Left lung (tissue), 10 donors: ENCODE measurements around the gene HECTD2. TPM values are rescaled to one million over a fixed set of nuclear protein-coding genes. Genes with fewer than 3 reads are reported as not detected.
A peak's percentile ranks its signal among the peaks of the same experiment; 100 is the strongest.

Experiments used
- ATAC-seq: fragments of 200-7000 bp; cut with Tn5 transposase; one replicate; pipeline ENCODE4 v1.9.1; 2020; ENCODE audit warnings: moderate library complexity
- DNase-seq, 4 donors: peaks; one replicate each; pipeline ENCODE4 v3.0.0-alpha.2; 2013 to 2020
- H3K27ac ChIP-seq, 2 donors: fragments of 200-600 bp; sonication (generic) in 1 of 2; one replicate each; pipeline versions ENCODE4 v1.5.0 to v1.8.0; 2020 to 2021
- H3K27me3 ChIP-seq, 2 donors: fragments of 200-600 bp; sonication (generic) in 1 of 2; one replicate each; pipeline versions ENCODE4 v1.5.0 to v1.8.0; 2020 to 2021
- H3K36me3 ChIP-seq, 2 donors: fragments of 200-600 bp; sonication (generic) in 1 of 2; one replicate each; pipeline versions ENCODE4 v1.5.0 to v1.8.0; 2020 to 2021
- H3K4me1 ChIP-seq, 2 donors: fragments of 200-600 bp; one replicate each; pipeline ENCODE4 v1.8.0; 2021
- H3K4me3 ChIP-seq, 2 donors: fragments of 200-600 bp; sonication (generic) in 1 of 2; one replicate each; pipeline versions ENCODE4 v1.5.0 to v1.8.0; 2020 to 2021; ENCODE audit warnings: mild to moderate bottlenecking in 1 of 2
- H3K9me3 ChIP-seq, 2 donors: fragments of 200-600 bp; sonication (generic) in 1 of 2; one replicate each; pipeline versions ENCODE4 v1.5.0 to v1.8.0; 2020 to 2021
- CTCF ChIP-seq, 2 donors: fragments of 200-600 bp; sonication (generic) in 1 of 2; IDR thresholded peaks; one replicate each; pipeline versions ENCODE4 v1.5.0 to v1.8.0; 2021; ENCODE audit warnings: antibody characterized with exemption in 2 of 2
- intact Hi-C, 2 donors: fragments of 100-400 bp; cut with DNase I; formaldehyde crosslinking; loops; one replicate each; pipeline versions ENCODE4 v1.11.2 to v1.14.2; 2022
- polyA plus RNA-seq, 6 donors: library from polyadenylated mRNA; unstranded; fragments of 120-200 nt; gene quantifications; one replicate each; pipeline ENCODE4 v1.2.1, GENCODE V29; 2013; ENCODE audit not compliant: insufficient read length in 6 of 6
- total RNA-seq, 2 donors: library from RNA; stranded (reverse); fragmentation: NEBNext Ultra II Directional; extraction: Animal tissue kit (Norgen Biotek cat#: 25700); gene quantifications; one replicate each; pipeline ENCODE4 v1.2.1, GENCODE V29; 2021
- donor health status: DM: no; HTN: yes; CAD: no.
- donor health status: DM: no; HTN: no; CAD: no.

The HECTD2 gene
- total and polyA plus RNA-seq, 8 donors = 9.9 to 89.1 (median 74.7) TPM

- Histone ChIP-seq H3K27me3 (no peaks in the 10 kb centered on the region), H3K36me3 (peaks cover 0 to 5% of the 10 kb centered on the region in 2 donors), H3K9me3 (no peaks in the 10 kb centered on the region), H3K4me3 (no peak overlapping the region), H3K4me1 (no peaks in the 10 kb centered on the region), H3K27ac (no peak overlapping the region)
- ATAC-seq (no peak), DNase-seq (no peak)
- no peak for TF ChIP-seq CTCF (IDR thresholded peaks at IDR 0.05)
- intact Hi-C loops = no loop called here
Observed at GRCh38 chr10:91487911-91488582, 77.9 kb downstream of the HECTD2 start.

DNA sequence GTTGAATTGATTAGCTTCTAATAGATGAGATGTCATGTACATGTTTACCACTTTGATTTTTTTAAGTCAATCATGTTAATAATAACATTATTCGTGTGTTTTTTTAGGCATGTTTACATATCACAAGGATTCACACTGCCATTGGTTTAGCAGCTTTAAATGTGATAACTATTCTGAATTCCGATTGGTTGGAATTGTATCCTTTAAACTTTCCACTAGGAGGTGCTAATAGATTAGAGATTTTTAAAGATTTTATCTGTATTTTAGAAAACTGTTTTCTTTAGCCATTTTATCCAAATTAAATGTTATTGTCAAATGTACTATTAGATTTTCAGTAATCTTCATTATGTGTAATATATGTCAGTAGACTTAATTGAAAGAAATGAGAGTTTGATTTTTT, 83.2 kb downstream of the HECTD2 start:
- H3K9me3 ChIP-seq = no peaks in the 10 kb centered on the region
- TF ChIP-seq CTCF (IDR thresholded peaks at IDR 0.05) = peak; percentile 29 to 43
- no peak overlapping the region for H3K27ac ChIP-seq
- H3K4me3 ChIP-seq = no peak overlapping the region
- H3K36me3 ChIP-seq = no peaks in the 10 kb centered on the region
- peak in 2 of 4 donors; percentile 12 to 15 for DNase-seq
- H3K4me1 ChIP-seq = no peaks in the 10 kb centered on the region
- ATAC-seq = peak; percentile 51
- no peaks in the 10 kb centered on the region for H3K27me3 ChIP-seq
- intact Hi-C loops = loop anchor here in 1 of 2 donors (10.0 kb wide), 1 partner anchor 141 kb away; the partner anchor contains the start of gene PPP1R3C

GRCh38 chr10:91495402-91495801, 85.3 kb downstream of the HECTD2 start:
- Histone ChIP-seq H3K9me3 (no peaks in the 10 kb centered on the region), H3K27ac (no peak overlapping the region), H3K4me1 (no peaks in the 10 kb centered on the region), H3K27me3 (no peaks in the 10 kb centered on the region), H3K36me3 (peaks cover 0 to 3% of the 10 kb centered on the region in 2 donors), H3K4me3 (no peak overlapping the region)
- intact Hi-C loops = loop anchor here in 1 of 2 donors (10.0 kb wide), 1 partner anchor 139 kb away; the partner anchor contains the start of gene PPP1R3C
- no peak for TF ChIP-seq CTCF (IDR thresholded peaks at IDR 0.05)
- ATAC-seq (no peak), DNase-seq (no peak)

- intact Hi-C loops = loop anchor here in 1 of 2 donors (10.0 kb wide), 1 partner anchor 139 kb away; the partner anchor contains the start of gene PPP1R3C
- DNase-seq = no peak
- ATAC-seq = no peak
- Histone ChIP-seq H3K27ac (no peak overlapping the region), H3K4me3 (no peak overlapping the region), H3K9me3 (no peaks in the 10 kb centered on the region), H3K4me1 (no peaks in the 10 kb centered on the region), H3K27me3 (no peaks in the 10 kb centered on the region), H3K36me3 (peaks cover 0 to 4% of the 10 kb centered on the region in 2 donors)
- no peak for TF ChIP-seq CTCF (IDR thresholded peaks at IDR 0.05)
Observed at GRCh38 chr10:91496016-91496415, 85.9 kb downstream of the HECTD2 start.

DNA sequence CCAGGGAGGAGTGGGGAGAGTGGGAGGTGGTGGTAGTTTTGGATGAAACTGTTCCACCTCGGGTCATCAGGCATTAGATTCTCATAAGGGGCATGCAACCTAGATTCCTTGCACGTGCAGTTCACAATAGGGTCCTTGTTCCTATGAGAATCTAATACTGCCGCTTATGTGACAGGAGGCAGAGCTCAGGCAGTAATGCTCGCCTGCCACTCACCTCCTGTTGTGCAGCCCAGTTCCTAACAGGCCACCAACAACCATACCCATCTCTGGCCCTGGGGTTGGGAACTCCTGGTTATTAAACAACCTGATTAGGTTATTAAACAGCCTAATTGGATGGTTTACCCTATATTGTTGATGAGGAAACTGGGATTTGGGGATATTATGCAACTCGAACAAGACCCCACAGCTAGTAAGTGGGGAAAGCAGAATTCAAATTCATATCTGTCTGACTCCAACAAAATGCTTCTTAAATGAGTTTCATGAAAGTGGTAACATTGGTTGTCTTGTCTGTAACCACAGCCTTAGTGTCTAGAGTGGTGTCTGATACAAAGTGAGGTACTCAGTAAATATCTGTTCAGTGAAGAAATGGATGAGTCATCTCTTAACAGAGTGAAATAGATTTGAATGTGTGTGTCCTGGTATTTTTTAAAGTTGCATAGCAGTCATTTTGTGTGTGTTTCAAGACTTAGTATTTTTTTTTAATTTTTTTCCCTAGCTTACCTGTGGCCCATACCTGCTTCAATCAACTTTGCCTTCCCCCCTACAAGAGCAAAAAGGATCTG, 101.6 kb downstream of the HECTD2 start:
- intact Hi-C loops = no loop called here
- peak; percentile 69 for ATAC-seq
- H3K4me1 ChIP-seq = no peaks in the 10 kb centered on the region

More for the DNA sequence above, 101.6 kb downstream of the HECTD2 start:
- Histone ChIP-seq H3K27me3 (no peaks in the 10 kb centered on the region), H3K4me3 (no peak overlapping the region), H3K9me3 (no peaks in the 10 kb centered on the region), H3K36me3 (no peaks in the 10 kb centered on the region), H3K27ac (no peak overlapping the region)
- no peak for DNase-seq
- no peak for TF ChIP-seq CTCF (IDR thresholded peaks at IDR 0.05)
